Measurements from ENCODE around the gene BPIFB6.

BPIFB6 gene, protein sequence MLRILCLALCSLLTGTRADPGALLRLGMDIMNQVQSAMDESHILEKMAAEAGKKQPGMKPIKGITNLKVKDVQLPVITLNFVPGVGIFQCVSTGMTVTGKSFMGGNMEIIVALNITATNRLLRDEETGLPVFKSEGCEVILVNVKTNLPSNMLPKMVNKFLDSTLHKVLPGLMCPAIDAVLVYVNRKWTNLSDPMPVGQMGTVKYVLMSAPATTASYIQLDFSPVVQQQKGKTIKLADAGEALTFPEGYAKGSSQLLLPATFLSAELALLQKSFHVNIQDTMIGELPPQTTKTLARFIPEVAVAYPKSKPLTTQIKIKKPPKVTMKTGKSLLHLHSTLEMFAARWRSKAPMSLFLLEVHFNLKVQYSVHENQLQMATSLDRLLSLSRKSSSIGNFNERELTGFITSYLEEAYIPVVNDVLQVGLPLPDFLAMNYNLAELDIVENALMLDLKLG

DNA sequence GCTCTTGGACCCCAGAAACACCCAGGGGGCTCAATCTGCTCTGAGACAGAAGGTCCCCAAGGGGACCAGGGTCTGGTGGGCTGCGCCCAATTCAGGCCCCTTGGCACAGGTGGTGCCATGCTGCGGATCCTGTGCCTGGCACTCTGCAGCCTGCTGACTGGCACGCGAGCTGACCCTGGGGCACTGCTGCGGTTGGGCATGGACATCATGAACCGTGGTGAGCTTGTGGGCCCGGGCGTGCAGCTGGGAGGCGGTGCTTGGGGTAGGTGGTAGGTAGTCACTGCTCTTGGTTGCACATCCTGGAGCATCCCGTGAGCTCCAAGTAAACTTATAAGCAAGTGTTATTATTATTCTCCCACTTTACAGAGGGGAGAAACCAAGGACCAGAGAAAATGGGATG, at the start of gene BPIFB6:
TSS of gene BPIFB6 (plus strand) at position 118 of the 400 bp plus-strand sequence. CDS start at position 118, 0 bp downstream.
- no peak for DNase-seq

DNA sequence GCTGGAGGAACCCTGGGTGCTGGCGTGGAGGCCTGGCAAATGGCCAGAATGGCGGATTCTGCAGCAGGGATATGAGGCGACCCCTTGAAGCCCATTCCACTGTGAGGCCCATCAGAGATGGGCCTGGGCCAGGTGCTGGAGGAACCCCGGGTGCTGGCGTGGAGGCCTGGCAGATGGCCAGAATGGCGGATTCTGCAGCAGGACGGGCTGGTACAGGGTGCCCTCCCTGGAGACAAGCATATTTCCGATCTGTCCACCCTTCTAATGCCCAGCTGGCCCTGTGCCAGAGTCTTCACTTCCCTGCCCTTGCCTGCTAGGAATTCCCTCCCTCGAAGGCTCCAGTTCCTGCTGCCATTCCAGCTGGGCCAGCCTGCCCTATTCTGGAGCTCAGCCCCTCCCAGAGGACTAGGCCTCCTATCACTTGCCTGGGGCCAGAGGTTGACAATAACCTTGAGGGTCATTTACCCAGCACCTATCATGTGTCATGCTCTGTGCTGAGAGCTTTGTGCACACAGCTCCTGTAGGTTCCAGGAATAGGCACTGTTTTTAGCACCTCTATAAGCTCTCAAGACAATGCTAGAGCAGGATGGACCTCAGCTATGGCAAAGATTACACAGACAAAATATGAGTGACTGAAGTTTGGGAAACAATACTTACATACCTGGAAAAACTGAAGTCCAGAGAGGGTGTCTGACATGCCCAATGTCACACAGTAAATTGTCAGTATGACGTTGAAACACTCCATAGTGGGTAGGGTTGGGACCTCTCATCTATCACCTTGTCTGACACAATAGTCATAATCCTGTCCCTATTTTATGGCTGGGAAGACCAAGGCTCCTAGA, 48.6 kb upstream of the BPIFB6 start:
- no peak for DNase-seq

DNA sequence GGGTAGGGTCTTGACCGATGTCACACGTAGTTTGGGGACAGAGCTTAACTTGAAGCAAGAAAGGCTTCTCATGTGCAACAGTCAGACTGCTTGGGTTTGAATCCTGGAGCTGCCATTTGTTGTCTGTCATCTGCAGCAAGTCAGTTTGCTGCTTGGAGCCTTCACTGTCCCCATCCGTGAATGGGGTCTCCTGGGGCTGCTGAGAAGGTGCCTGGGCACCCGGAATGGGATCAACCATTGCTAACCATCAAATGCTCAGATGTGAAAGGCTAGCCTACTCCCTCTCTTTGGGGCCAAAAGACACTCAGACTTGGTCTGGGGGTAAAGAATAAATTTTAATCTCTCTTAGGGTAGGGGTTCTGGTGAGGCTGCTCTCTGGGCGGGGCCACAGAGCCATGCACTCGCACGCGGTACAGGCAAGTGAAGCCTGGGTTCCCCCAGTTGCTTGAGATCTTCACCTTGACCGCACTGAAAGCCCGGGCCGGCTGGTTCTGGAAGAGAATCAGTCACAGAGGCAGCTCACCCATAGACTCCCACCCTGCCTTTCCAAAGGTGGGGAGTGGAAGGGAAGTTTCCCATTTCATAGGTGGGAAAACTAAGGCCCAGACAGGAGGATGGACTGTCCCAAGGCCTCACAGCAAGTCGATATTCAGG, 47.9 kb upstream of the BPIFB6 start:
- DNase-seq = no peak

DNA sequence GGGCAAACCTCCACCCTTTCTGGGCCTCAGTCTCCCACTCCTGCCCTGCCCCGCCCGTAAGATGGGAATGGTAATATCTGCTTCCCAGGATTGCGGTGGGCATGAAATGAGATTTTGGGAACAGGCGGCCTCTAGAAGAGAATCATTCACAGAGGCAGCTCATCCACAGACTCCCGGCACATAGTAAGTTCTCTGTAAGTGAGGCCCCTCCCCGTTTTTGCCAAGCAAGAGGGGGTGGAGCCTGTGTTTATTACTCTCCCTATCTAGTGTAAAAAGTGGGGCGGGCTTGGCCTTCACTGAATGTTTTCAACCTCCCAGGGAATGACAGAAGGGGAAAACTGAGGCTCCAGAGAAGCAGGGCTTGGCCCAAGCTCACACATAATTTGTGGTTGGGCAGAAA, 47.3 kb upstream of the BPIFB6 start:
- DNase-seq = no peak

DNA sequence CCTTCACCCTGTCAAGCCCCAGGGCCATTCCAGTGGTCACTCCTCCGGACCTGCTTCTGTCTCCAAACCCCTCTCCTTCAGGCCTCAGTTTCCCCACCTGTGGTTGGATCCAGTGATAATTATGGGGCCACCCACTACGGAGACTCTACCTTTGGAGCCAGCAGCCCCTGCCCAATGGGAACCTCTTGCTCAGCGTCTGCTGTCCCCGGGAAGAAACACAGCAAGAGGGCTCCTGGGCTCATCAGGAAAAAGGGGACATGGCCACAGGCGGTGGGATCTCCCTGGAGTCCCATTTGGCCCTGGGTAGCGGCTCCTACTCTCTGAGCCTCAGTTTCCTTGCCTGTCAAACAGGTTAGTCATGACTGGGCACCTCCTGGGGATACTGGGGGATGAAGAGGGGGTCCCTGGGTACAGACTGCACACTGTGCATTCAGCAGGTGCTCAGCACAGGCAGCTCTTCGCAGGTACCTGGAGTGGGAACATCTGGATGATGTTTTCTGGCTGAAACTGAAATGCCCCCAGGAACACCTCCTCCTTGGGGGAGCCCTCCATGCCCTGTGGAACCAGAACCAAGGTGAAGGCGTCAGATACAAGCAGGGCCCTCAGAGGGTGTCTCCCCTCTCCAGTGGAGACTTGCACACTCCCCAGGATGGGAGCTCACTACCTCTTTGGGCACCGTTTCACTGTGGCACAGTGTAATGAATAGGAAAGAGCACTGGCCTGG, 46.7 kb upstream of the BPIFB6 start:
- DNase-seq = no peak

DNA sequence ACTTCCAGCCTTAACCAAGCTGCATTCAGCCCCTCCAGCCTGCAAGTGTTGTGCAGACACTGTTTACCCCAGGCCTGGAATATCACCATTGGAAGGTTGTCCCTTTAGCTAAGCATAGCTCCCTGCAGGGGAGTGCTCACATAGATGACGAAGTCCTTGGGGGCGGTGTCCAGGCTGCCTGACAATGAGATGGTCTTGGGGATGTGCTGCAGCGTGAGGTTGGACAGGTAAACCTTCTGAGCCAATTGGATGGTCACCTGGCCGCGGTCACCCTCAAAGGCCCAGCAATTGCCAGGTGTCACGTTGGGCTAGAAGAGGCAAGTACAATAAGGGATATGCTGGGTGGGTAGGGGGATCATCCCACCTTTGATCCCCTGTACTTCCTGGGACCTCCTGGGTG, 45.9 kb upstream of the BPIFB6 start:
- no peak for DNase-seq

DNA sequence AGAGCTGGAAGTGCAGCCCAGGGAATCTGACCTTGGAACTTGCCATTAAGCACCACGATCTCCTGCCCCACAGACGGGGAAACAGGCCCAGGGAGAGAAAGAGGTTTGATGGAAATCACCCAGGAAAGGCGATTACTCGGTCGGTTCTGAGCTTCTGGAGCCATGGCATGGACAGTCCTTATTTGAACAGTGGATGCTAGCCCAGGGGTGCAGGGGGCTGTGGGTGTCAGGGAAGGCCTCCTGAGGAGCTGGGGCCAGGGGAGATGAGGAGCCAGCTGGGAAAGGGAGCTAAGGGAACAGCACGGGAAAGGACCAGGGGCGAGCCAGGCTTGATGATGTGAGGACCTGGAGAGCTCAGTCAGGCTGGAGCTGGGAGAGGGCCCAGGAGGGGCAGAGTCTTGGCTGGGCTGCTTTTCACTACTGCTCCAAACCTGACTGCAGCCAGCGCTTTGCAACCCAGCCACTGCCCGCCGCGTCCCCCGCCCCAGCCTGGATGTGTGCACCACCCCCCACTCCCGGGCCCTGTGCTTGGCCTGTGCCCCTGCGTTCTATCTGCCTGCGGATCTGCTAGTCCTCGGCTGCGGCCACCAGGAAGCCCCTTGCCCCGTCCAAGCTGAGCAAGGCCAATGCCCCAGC, 45.0 kb upstream of the BPIFB6 start:
- no peak for DNase-seq

DNA sequence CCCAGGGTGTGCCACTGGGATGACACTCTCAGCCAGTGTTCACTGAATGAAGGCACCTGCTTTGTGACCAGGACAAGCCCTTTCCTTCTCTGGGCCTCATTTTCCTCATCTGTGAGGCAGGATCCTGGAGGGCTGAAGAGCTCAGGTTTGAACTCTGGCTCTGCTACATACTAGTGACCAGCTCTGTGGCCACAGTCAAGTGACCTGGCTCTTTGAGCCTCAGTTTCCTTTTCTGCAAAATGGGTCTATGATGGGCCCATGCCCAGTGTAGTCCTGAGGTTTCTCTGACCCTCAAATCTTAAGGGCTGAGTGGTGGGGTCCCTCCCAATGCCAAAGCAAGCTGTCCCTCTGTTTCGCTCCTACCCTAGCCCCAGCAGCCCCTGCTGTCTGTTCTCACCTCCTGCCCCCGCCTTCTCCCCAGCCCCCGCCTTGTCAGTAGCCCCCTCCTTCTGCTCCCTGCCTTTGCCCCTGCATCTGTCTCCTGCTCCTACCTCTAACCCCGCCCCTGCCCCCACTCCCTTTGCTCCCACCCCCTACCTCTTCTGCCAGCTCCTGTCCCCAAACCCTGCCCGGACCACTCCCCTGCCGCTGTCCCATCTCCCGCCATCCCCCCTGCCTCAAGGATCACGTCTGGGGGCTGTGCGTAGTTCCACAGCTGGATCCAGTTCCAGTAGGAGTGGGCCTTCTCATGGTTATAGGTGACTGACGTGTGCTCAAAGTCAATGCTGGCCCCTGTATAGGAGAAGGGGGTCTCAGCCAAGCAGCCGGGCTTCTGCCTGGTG, 44.2 kb upstream of the BPIFB6 start:
- DNase-seq = no peak

DNA sequence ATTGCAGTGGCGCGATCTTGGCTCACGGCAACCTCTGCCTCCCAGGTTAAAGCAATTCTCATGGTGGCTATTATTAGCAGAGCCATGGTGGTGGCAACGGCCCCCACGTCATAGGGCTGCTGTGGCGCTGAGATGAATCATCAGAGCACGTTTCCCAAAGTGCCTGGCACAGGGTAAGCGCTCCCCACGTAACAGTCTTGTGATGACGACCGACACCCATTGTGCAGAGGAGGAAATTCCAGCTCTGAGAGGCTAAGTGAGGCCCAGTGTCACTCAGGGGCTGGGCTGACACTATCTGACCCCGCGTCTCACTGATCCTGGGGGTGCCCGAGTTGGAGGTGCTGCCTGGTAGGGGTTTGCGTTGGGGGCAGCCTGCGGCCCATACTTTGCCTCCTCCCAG, 43.4 kb upstream of the BPIFB6 start:
- no peak for DNase-seq

DNA sequence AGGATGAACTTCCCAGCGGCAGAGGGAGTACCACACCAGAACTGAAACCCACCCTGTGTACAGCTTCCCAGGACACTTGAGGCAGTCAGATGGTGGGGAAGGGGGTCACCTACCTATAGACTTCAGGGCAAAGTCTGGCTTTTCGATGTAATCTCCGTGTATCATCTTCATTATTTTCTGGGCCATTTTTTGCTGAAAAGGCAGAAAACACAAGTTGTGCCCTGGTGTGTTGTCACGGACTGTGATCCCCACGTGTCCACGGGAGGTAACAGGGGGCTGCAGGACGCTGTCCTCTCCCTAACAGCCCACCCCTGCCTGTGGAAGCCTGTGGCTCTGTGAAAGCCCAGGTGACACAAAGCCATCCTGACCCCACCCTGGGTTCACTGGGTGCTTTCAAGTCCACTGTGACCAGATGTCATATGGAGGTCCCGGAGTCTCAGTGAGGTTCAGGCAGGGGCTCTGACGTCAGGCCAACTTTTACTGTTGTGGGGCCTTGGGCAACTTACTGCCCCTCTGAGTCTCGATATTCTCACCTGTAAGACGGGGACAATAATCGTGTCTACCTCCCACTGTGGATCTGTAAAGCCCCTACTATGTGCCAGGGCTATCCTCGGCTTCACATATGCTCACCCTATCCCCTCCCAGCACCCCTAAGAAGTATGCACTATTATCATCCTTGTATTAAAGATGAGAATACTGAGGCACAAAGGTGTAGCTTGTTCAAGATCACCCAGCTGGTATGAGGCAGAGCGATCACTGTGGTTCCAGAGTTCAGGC, 41.8 kb upstream of the BPIFB6 start:
- no peak for DNase-seq

DNA sequence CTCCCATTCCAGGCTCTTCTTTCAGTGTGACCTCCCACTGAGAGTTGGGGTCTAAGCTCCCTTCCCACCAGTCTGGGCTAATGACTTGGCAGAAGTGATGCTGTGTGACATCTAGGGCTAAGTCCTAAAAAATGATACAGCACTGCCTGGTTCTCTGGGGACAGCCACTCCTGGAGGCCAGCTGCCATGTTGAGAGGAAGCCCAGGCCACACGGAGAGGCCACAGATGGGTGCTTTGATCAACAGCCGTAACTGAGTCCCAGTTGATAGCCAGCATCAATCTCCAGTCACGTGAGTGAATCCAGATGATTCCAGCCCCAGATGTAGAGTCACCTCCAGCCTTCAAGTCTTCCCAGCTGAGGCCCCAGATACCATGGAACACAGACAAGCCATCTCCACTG, 41.0 kb upstream of the BPIFB6 start:
- no peak for DNase-seq

DNA sequence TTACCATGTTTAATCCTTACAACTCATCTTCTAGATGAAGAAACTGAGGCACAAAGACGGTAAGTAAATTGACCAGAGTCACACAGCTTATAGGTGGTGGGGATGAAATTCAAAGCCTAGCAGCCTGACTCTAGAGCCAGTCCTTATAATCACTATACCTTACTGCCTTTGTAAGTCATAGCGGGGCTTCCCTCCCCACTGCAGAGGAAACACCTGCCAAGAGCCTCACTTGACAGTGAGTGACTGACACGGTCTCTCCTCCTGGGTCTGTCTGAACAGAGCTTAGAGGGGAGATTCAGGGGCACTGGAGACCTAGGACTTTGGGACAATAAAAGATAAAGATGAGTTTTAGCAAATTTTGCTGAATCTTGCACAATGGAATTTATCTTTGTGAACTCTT, 40.1 kb upstream of the BPIFB6 start:
- DNase-seq = no peak

DNA sequence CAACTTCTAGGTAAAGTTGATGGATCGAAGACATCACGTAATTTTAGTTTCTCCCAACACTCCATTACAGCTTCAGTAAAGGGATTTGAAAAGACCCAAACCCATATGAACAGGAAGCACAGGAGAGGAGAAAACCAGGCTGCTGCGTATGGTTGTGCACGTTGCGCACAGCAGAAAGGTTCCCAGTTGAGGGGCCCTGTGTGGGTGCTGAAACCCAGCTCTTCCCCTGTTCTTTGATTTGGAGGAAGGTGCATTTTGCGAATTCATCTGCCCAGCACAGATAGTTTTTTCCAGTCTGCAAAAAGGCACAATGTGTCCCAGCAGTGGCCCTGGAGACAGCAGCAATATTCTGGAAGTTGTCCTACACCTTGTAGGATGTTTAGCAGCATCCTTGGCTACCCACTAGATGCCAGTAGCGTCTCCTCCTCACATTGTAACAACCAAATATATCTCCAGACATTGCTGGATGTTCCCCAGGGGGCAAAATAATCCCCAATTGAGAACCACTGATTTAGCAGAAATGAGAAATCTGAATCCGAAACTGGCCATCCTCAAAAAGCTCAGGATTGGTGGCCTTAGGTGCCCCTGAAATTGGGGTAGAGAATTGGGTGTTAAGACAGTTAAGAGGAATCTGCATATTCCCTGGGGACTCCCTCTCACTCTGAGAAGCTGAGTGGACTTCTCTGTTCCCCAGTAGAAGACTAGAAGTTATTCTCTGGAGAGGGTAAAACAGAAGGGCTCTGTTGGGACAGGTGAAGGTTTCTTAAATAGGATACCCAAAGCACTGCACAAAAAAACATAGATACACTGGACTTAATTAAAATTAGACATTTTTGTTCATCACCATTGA, 39.4 kb upstream of the BPIFB6 start:
- DNase-seq = no peak

DNA sequence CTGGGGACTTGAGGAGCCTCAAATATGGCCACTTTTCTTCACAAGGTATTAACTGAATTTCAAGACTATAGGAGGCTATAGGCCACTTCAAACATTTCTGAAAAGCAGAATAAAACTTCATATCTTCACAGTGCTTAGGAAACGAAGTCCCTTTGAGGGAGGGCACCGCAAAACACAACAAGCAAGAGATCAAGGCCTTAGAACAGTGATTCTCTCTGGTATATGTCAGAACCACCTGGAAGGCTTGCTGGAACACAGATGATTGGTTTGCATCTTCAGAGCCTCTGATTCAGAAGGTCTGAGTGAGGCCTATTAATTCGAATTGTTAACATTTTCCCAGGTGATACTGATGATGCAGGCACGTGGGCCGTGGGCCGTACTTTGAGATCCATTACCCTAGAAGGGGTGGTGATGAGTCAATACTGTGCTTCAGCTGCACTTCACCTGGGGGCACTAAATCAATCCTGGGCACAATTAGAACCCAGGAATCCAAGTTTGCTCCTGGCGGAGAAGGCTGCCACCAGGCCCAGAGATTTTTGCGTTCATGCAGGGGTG, 37.9 kb upstream of the BPIFB6 start:
- DNase-seq = no peak

DNA sequence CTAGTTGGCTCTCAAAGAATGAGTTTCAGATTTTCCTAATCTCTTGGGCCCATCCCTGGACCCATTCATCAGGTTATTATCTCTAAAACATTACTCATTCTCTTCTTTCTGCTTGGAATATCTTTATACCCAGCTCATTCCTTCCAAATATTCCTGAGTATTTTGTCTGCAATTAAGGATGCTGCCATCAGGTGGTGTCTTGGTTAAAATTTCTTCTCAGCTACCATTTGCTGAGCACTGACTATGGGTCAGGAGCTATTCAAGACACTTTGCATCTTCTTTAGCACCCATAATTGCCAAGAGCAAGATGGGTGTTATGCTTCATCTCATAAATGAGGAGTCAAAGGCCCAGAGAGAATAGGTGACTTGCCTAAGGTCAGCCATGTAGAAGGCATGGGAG, 35.6 kb upstream of the BPIFB6 start:
- DNase-seq = no peak

DNA sequence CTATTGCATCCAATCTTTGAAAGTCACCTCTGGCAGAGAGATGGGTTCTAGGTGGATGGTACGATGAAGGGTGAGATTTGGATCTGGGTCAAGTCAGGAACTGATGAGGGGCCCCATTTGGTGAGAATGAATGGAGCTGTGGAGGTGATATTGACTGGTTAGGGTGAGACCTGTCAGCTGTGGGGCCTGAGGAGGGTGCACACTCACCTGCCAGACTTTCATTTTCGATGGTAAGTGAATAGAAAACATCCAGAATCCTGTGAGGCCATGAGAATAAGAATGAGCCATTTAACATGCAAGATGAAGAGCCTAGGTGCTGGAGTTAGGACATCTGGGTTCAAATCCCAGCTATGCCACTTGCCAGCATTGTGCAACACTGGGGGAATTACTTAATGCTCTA, 34.0 kb upstream of the BPIFB6 start:
- DNase-seq = no peak

DNA sequence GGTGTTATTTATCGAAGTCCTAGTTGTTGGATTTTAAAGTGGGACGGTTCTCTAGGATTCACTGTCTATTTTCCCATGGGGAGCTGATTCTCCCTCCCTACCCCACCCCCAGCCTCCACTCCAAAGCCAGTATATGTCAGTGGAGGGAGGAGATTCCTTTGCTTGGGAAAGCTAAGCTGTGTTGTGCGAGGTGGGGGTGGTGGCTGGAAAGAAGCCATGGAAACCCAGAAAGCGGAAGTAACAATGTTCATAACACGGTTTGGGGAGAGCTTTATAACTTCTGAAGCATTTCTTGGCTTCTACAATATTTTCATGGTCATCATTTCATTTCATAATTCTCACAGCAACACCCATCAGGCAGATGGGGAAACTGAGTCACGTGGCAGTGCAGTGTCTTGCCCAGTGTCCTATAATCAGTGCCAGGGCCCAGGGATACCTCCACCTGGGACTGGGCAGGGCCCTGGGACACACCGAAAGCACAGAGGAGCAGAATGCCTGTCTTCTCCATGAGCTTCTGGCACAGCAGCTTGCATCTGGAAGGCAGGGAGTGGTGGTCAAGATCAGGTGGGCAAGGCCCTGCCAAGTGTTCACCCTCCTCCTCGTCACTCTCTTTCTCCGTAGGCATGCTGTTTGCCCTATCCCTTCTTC, 31.7 kb upstream of the BPIFB6 start:
- no peak for DNase-seq

DNA sequence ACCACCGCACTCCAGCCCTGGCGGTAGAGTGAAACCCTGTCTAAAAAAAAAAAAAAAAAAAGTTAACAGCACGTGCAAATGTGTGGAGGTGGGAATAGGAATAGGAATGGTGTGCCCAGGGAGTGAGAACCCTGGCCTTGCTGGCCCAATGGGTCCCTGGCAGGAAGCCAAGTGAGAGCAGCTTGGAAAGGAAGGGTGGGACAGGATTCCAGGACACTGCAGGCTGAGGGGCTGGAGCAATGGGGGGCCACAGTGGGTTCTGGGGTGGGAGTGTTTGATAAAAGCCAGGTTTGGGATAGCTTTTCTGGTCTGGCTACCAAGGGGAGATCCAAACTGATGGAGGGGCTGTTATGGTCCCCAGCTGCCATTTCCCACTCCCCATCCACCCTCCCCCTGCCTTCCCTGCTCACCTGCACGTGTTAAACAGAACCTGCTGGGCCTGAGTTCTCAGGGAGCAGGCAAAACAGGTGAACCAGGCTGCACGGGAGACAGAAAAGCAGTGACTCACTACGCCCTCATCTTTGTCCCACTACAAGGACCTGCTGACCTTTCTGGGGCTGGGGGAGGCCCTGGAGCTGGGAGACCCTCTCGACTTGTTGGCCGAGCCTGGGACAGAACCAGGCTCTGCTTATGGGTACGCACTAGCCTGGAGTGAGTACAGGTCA, 30.5 kb upstream of the BPIFB6 start:
- no peak for DNase-seq
